ENCODE data around the gene APBB2.

DNA sequence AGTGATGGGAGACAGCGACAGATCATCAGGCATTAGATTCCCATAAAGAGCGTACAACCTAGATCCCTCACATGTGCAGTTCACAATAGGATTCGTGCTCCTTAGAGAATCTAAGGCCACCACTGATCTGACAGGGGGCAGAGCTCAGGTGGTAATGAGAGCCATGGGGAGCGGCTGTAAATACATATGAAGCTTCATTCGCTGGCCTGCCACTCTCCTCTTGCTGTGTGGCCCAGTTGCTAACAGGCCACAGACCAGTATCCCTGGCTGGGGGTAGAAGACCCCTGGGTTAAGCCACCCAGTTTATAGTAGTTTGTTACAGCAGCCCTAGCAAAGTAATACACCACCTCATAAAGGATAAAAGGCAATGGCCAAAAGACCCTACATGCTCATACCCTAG, 30.3 kb downstream of the APBB2 start:
- no peak for TF ChIP-seq CTCF (IDR thresholded peaks at IDR 0.05; ENCODE audit: low read depth, low read length)
- TF ChIP-seq POLR2A (IDR thresholded peaks at IDR 0.05; ENCODE audit: extremely low read depth, insufficient read length): no peak
- TF ChIP-seq MAX (IDR thresholded peaks at IDR 0.05; ENCODE audit: low read depth, low read length): no peak
- TF ChIP-seq MYC (IDR thresholded peaks at IDR 0.05; ENCODE audit: low read depth, low read length): no peak

Measured in NB4 (cell line).